ENCODE results near the gene ATXN7L2.

Gene ATXN7L2

GRCh38 chr1:109477821-109478220, 5.9 kb upstream of the ATXN7L2 start:
- DNase-seq, result no peak

- no peak for DNase-seq
Measured at GRCh38 chr1:109478806-109479205, 4.9 kb upstream of the ATXN7L2 start.

GRCh38 chr1:109479311-109479710, 4.4 kb upstream of the ATXN7L2 start:
- no peak for DNase-seq

GRCh38 chr1:109479901-109480300, 3.8 kb upstream of the ATXN7L2 start:
- DNase-seq, result no peak

GRCh38 chr1:109481646-109482045, 2.1 kb upstream of the ATXN7L2 start:
- DNase-seq, result no peak

- DNase-seq, result no peak
Measured at GRCh38 chr1:109482242-109482641, 1.5 kb upstream of the ATXN7L2 start.

GRCh38 chr1:109482791-109483671, 674 bp upstream of the ATXN7L2 start:
- DNase-seq, result peak; percentile 33

GRCh38 chr1:109484519-109484975, 842 bp downstream of the ATXN7L2 start:
- DNase-seq, result no peak

- no peak for DNase-seq
Measured at GRCh38 chr1:109485001-109485400, 1.3 kb downstream of the ATXN7L2 start.

GRCh38 chr1:109487261-109487660, 3.6 kb downstream of the ATXN7L2 start:
- DNase-seq, result no peak

GRCh38 chr1:109488201-109488600, 4.5 kb downstream of the ATXN7L2 start:
- DNase-seq, result no peak

GRCh38 chr1:109488696-109489095, 5.0 kb downstream of the ATXN7L2 start:
- no peak for DNase-seq

- peak; percentile 78 for DNase-seq
Measured at GRCh38 chr1:109490029-109490933, 6.6 kb downstream of the ATXN7L2 start.

GRCh38 chr1:109490934-109491302, 7.2 kb downstream of the ATXN7L2 start:
- no peak for DNase-seq

- DNase-seq, result no peak
Measured at GRCh38 chr1:109491372-109491771, 7.7 kb downstream of the ATXN7L2 start.

- no peak for DNase-seq
Measured at GRCh38 chr1:109492779-109493178, 9.1 kb downstream of the ATXN7L2 start.

- DNase-seq, result no peak
Measured at GRCh38 chr1:109493227-109493626, 9.5 kb downstream of the ATXN7L2 start.

GRCh38 chr1:109493805-109494539, 10.3 kb downstream of the ATXN7L2 start, which contains the start of gene CYB561D1:
Gene CYB561D1, plus strand, starts transcription at chr1:109494094. Its CDS starts 46 bp downstream, at chr1:109494140.
- DNase-seq, result peak; percentile 90

GRCh38 chr1:109495738-109496137, 12.0 kb downstream of the ATXN7L2 start:
- DNase-seq, result no peak

- DNase-seq, result no peak
Measured at GRCh38 chr1:109497449-109498160, 13.9 kb downstream of the ATXN7L2 start.

- no peak for DNase-seq
Measured at GRCh38 chr1:109498161-109498801, 14.6 kb downstream of the ATXN7L2 start.

GRCh38 chr1:109499081-109499480, 15.4 kb downstream of the ATXN7L2 start:
- no peak for DNase-seq

All from stimulated activated CD4-positive, alpha-beta T cell treated with anti-CD3 and anti-CD28 coated beads, Interleukin-4, amount 100 ng/mL, for 24 hours (primary cell).